ENCODE measurements around the gene TENM3.
A peak's percentile ranks its signal among the peaks of the same experiment; 100 is the strongest.

The TENM3 gene

GRCh38 chr4:182404376-182404775, 161.2 kb downstream of the TENM3 start:
- no peak for DNase-seq (ENCODE audit: low spot score)

- no peak for DNase-seq (ENCODE audit: low spot score)
Measured at GRCh38 chr4:182405087-182405486, 161.9 kb downstream of the TENM3 start.

- DNase-seq (ENCODE audit: low spot score): no peak
Measured at GRCh38 chr4:182409271-182409670, 166.1 kb downstream of the TENM3 start.

GRCh38 chr4:182411391-182411790, 168.2 kb downstream of the TENM3 start:
- no peak for DNase-seq (ENCODE audit: low spot score)

GRCh38 chr4:182413550-182413949, 170.3 kb downstream of the TENM3 start:
- DNase-seq (ENCODE audit: low spot score): no peak

- DNase-seq (ENCODE audit: low spot score): no peak
Measured at GRCh38 chr4:182415116-182415515, 171.9 kb downstream of the TENM3 start.

GRCh38 chr4:182416067-182416466, 172.9 kb downstream of the TENM3 start:
- no peak for DNase-seq (ENCODE audit: low spot score)

GRCh38 chr4:182418054-182418734, 175.0 kb downstream of the TENM3 start:
- DNase-seq (ENCODE audit: low spot score): no peak

GRCh38 chr4:182420189-182420588, 177.0 kb downstream of the TENM3 start:
- no peak for DNase-seq (ENCODE audit: low spot score)

GRCh38 chr4:182421753-182422152, 178.6 kb downstream of the TENM3 start:
- DNase-seq (ENCODE audit: low spot score): no peak

- no peak for DNase-seq (ENCODE audit: low spot score)
Measured at GRCh38 chr4:182425302-182425701, 182.1 kb downstream of the TENM3 start.

- no peak for DNase-seq (ENCODE audit: low spot score)
Measured at GRCh38 chr4:182426901-182427300, 183.7 kb downstream of the TENM3 start.

- DNase-seq (ENCODE audit: low spot score): no peak
Measured at GRCh38 chr4:182427554-182427953, 184.4 kb downstream of the TENM3 start.

- no peak for DNase-seq (ENCODE audit: low spot score)
Measured at GRCh38 chr4:182429896-182430295, 186.7 kb downstream of the TENM3 start.

GRCh38 chr4:182432819-182433218, 189.6 kb downstream of the TENM3 start:
- DNase-seq (ENCODE audit: low spot score): no peak

- no peak for DNase-seq (ENCODE audit: low spot score)
Measured at GRCh38 chr4:182434720-182435119, 191.5 kb downstream of the TENM3 start.

- DNase-seq (ENCODE audit: low spot score): no peak
Measured at GRCh38 chr4:182435401-182435800, 192.2 kb downstream of the TENM3 start.

- DNase-seq (ENCODE audit: low spot score): no peak
Measured at GRCh38 chr4:182443070-182443469, 199.9 kb downstream of the TENM3 start.

GRCh38 chr4:182447767-182448280, 204.6 kb downstream of the TENM3 start:
- DNase-seq (ENCODE audit: low spot score): no peak

GRCh38 chr4:182448281-182449151, 205.3 kb downstream of the TENM3 start:
- DNase-seq (ENCODE audit: low spot score): peak; percentile 85

GRCh38 chr4:182449186-182449929, 206.2 kb downstream of the TENM3 start:
- DNase-seq (ENCODE audit: low spot score): peak; percentile 53

GRCh38 chr4:182449930-182450439, 206.8 kb downstream of the TENM3 start:
- no peak for DNase-seq (ENCODE audit: low spot score)
